HepG2 (cell line): Measurements from ENCODE around the gene MRPL58. TPM values are rescaled to one million over a fixed set of nuclear protein-coding genes. Genes with fewer than 3 reads are reported as not detected.

Experiments
- ATRX ChIP-seq: sonication (generic); formaldehyde crosslinking; IDR thresholded peaks from 2 replicates; pipeline ENCODE4 v1.4.0; 2020; ENCODE audit warnings: missing genetic modification reagents, borderline replicate concordance
- DR1 ChIP-seq: sonication (generic); formaldehyde crosslinking; IDR thresholded peaks from 2 replicates; pipeline ENCODE4 v1.8.0; 2021; ENCODE audit warnings: mild to moderate bottlenecking, missing genetic modification reagents, inconsistent platforms
- ETS1 ChIP-seq: sonication (generic); formaldehyde crosslinking; IDR thresholded peaks from 2 replicates; pipeline ENCODE4 v1.4.0; 2020; ENCODE audit warnings: missing genetic modification reagents
- FOXK2 ChIP-seq: fragments of 450-650 bp; IDR thresholded peaks from 2 replicates; pipeline ENCODE4 v1.6.1; 2016
- NR2C2 ChIP-seq: sonication (generic); formaldehyde crosslinking; IDR thresholded peaks from 2 replicates; pipeline ENCODE4 v1.4.0; 2020; ENCODE audit warnings: missing genetic modification reagents, mild to moderate bottlenecking, moderate library complexity, borderline replicate concordance
- SMARCE1 ChIP-seq: fragments of 450-650 bp; IDR thresholded peaks from 2 replicates; pipeline ENCODE4 v1.6.1; 2017; ENCODE audit warnings: borderline replicate concordance
- ZMYM4 ChIP-seq: sonication (generic); formaldehyde crosslinking; IDR thresholded peaks from 2 replicates; pipeline ENCODE4 v1.8.1; 2023; ENCODE audit warnings: mild to moderate bottlenecking, missing genetic modification reagents
- ZNF143 ChIP-seq: sonication (generic); formaldehyde crosslinking; IDR thresholded peaks from 2 replicates; pipeline ENCODE4 v1.4.0; 2020; ENCODE audit warnings: missing genetic modification reagents
- ZNF251 ChIP-seq: sonication (generic); formaldehyde crosslinking; IDR thresholded peaks from 2 replicates; pipeline ENCODE4 v1.9.0; 2021; ENCODE audit warnings: mild to moderate bottlenecking, missing genetic modification reagents
- ZNF253 ChIP-seq: sonication (generic); formaldehyde crosslinking; IDR thresholded peaks from 2 replicates; pipeline ENCODE4 v1.8.0; 2022; ENCODE audit warnings: mild to moderate bottlenecking, missing genetic modification reagents, borderline replicate concordance
- ZNF383 ChIP-seq: sonication (generic); formaldehyde crosslinking; IDR thresholded peaks from 2 replicates; pipeline ENCODE4 v1.4.0; 2020; ENCODE audit warnings: missing genetic modification reagents, mild to moderate bottlenecking, borderline replicate concordance
- ZNF414 ChIP-seq: sonication (generic); formaldehyde crosslinking; IDR thresholded peaks from 2 replicates; pipeline ENCODE4 v1.5.0; 2020; ENCODE audit warnings: missing genetic modification reagents
- ZNF589 ChIP-seq: sonication (generic); formaldehyde crosslinking; conservative IDR thresholded peaks from 2 replicates; pipeline ENCODE4 v1.8.0; 2022; ENCODE audit warnings: mild to moderate bottlenecking, moderate library complexity, missing genetic modification reagents
- ZNF616 ChIP-seq: sonication (generic); formaldehyde crosslinking; IDR thresholded peaks from 2 replicates; pipeline ENCODE4 v1.5.0; 2020; ENCODE audit warnings: low read depth, mild to moderate bottlenecking, missing genetic modification reagents
- ZNF746 ChIP-seq: sonication (generic); formaldehyde crosslinking; IDR thresholded peaks from 2 replicates; pipeline ENCODE4 v1.8.0; 2022; ENCODE audit warnings: mild to moderate bottlenecking, missing genetic modification reagents
- polyA plus RNA-seq, 8 experiments: library from polyadenylated mRNA; depleted of rRNA in 3 of 8; stranded (reverse) in 7 of 8; unstranded in 1 of 8; fragments of >200 nt; fragmentation: Illumina TruSeq in 4 of 8; extraction: Trizol in 4 of 8; gene quantifications; 2 replicates each; pipeline versions ENCODE4 v1.2.1 to v1.2.3, GENCODE V29; 2011 to 2016; ENCODE audit warnings: low read depth in 4 of 8, missing spikeins in 1 of 8, mixed read lengths in 1 of 8; ENCODE audit not compliant: insufficient read depth in 1 of 8
- total RNA-seq, 5 experiments: library from RNA; depleted of rRNA; stranded (reverse); fragments of >200 nt; fragmentation: Illumina TruSeq; extraction: Trizol; gene quantifications; 2 replicates each; pipeline ENCODE4 v1.2.3, GENCODE V29; 2016; ENCODE audit warnings: low read depth in 1 of 5
- TF ChIP-seq, protein P1 (sequence below): sonication (generic); formaldehyde crosslinking; IDR thresholded peaks from 2 replicates; pipeline ENCODE4 v1.4.0; 2020; ENCODE audit warnings: missing genetic modification reagents
- TF ChIP-seq, protein P2 (sequence below), 2 experiments: IDR thresholded peaks; 2 replicates each; pipeline ENCODE4 v1.6.1; 2011 to 2012; ENCODE audit warnings: low read length in 2 of 2, borderline replicate concordance in 1 of 2, low read depth in 1 of 2, mild to moderate bottlenecking in 1 of 2, moderate library complexity in 1 of 2
- TF ChIP-seq, protein P3 (sequence below): IDR thresholded peaks from 2 replicates; pipeline ENCODE4 v1.6.1; 2012; ENCODE audit warnings: low read length, improper control_type of control experiment

MRPL58 gene
- total and polyA plus RNA-seq, 2 of the 13 experiments (the other 11 are each of a cell fraction or from before 2014, with no cell fraction given): 44.9 to 68.9 TPM

DNA sequence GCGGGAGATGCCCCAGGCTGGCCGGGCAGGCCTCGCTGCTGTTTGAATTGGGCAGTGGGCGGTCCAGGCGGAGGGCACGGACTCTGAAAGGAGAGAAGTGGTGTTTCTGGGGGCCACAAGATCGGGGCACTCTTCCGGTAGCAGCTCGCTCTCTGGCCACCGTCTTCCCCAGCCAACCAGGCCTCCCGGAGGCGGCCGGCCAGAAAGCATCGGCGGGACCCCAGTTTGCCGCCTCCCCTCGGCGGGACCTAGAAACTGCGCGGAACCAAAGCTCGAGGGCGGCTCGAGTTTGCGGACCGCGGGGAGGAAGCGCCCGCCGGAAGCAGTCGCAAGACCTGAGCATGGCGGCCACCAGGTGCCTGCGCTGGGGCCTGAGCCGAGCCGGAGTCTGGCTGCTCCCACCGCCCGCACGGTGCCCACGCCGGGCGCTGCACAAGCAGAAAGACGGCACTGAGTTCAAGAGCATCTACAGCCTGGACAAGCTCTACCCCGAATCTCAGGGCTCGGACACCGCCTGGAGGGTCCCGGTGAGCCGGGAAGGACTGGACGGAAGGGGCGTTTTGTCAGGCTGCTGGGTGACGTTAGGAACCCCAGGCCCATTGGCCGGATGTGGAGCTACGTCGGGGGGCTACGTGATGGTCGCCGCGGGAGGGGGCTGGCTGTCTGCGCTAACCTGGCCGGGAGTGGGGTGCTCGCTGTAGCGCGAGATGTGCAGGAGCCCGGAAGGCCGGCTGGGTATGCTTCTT is at the start of gene MRPL58 (continued):
- TF ChIP-seq ZNF414 (CRISPR knock-in tag): peak; percentile 98
- TF ChIP-seq, protein P1, sequence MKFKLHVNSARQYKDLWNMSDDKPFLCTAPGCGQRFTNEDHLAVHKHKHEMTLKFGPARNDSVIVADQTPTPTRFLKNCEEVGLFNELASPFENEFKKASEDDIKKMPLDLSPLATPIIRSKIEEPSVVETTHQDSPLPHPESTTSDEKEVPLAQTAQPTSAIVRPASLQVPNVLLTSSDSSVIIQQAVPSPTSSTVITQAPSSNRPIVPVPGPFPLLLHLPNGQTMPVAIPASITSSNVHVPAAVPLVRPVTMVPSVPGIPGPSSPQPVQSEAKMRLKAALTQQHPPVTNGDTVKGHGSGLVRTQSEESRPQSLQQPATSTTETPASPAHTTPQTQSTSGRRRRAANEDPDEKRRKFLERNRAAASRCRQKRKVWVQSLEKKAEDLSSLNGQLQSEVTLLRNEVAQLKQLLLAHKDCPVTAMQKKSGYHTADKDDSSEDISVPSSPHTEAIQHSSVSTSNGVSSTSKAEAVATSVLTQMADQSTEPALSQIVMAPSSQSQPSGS (CRISPR knock-in tag): peak; percentile 97
- peak; percentile 47; the same call in 1 of the 2 replicates for TF ChIP-seq ZNF616 (CRISPR knock-in tag)
- TF ChIP-seq NR2C2: peak; percentile 96
- peak; percentile 93 for TF ChIP-seq ZNF746 (CRISPR knock-in tag)
- no peak for TF ChIP-seq SMARCE1
- peak; percentile 83 for TF ChIP-seq DR1
- peak; percentile 67; the same call in 1 of the 2 replicates for TF ChIP-seq ZNF143 (CRISPR knock-in tag)
- TF ChIP-seq ZNF251 (CRISPR knock-in tag): 0 out of 2 replicates have a peak, but pooled peaks have one; percentile 20
- TF ChIP-seq ZMYM4 (CRISPR knock-in tag): peak; percentile 95
- TF ChIP-seq, protein P2, sequence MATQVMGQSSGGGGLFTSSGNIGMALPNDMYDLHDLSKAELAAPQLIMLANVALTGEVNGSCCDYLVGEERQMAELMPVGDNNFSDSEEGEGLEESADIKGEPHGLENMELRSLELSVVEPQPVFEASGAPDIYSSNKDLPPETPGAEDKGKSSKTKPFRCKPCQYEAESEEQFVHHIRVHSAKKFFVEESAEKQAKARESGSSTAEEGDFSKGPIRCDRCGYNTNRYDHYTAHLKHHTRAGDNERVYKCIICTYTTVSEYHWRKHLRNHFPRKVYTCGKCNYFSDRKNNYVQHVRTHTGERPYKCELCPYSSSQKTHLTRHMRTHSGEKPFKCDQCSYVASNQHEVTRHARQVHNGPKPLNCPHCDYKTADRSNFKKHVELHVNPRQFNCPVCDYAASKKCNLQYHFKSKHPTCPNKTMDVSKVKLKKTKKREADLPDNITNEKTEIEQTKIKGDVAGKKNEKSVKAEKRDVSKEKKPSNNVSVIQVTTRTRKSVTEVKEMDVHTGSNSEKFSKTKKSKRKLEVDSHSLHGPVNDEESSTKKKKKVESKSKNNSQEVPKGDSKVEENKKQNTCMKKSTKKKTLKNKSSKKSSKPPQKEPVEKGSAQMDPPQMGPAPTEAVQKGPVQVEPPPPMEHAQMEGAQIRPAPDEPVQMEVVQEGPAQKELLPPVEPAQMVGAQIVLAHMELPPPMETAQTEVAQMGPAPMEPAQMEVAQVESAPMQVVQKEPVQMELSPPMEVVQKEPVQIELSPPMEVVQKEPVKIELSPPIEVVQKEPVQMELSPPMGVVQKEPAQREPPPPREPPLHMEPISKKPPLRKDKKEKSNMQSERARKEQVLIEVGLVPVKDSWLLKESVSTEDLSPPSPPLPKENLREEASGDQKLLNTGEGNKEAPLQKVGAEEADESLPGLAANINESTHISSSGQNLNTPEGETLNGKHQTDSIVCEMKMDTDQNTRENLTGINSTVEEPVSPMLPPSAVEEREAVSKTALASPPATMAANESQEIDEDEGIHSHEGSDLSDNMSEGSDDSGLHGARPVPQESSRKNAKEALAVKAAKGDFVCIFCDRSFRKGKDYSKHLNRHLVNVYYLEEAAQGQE (IDR thresholded peaks at IDR 0.05; ENCODE audit: borderline replicate concordance in 1 of 2, low read depth in 1 of 2, low read length in 2 of 2): peak in 1 of 2 experiments; percentile 74; a peak in 2 of 4 replicates
- peak; percentile 96; the same call in 1 of the 2 replicates for TF ChIP-seq ETS1 (CRISPR knock-in tag)
- peak; percentile 86; the same call in 1 of the 2 replicates for TF ChIP-seq ZNF589
- TF ChIP-seq ATRX: no peak
- TF ChIP-seq, protein P3, sequence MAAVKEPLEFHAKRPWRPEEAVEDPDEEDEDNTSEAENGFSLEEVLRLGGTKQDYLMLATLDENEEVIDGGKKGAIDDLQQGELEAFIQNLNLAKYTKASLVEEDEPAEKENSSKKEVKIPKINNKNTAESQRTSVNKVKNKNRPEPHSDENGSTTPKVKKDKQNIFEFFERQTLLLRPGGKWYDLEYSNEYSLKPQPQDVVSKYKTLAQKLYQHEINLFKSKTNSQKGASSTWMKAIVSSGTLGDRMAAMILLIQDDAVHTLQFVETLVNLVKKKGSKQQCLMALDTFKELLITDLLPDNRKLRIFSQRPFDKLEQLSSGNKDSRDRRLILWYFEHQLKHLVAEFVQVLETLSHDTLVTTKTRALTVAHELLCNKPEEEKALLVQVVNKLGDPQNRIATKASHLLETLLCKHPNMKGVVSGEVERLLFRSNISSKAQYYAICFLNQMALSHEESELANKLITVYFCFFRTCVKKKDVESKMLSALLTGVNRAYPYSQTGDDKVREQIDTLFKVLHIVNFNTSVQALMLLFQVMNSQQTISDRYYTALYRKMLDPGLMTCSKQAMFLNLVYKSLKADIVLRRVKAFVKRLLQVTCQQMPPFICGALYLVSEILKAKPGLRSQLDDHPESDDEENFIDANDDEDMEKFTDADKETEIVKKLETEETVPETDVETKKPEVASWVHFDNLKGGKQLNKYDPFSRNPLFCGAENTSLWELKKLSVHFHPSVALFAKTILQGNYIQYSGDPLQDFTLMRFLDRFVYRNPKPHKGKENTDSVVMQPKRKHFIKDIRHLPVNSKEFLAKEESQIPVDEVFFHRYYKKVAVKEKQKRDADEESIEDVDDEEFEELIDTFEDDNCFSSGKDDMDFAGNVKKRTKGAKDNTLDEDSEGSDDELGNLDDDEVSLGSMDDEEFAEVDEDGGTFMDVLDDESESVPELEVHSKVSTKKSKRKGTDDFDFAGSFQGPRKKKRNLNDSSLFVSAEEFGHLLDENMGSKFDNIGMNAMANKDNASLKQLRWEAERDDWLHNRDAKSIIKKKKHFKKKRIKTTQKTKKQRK: no peak
- no peak for TF ChIP-seq FOXK2
- 0 out of 2 replicates have a peak, but pooled peaks have one; percentile 43 for TF ChIP-seq ZNF383 (CRISPR knock-in tag)
- TF ChIP-seq ZNF253: peak; percentile 91; the same call in 1 of the 2 replicates
